ENCODE data around the gene FBXO2.

The FBXO2 gene

GRCh38 chr1:11620924-11621323 is 33.3 kb downstream of the FBXO2 start:
- TF ChIP-seq CTCF (IDR thresholded peaks at IDR 0.05; ENCODE audit: low read depth, low read length), result no peak
- no peak for DNase-seq (ENCODE audit: low read depth in 2 of 2)
- H3K4me3 ChIP-seq (replicated peaks in 1 of 2; ENCODE audit: low read depth in 2 of 2, low read length in 2 of 2), result no peak overlapping the region

- DNase-seq (ENCODE audit: low read depth in 2 of 2), result no peak
- H3K4me3 ChIP-seq (replicated peaks in 1 of 2; ENCODE audit: low read depth in 2 of 2, low read length in 2 of 2), result no peak overlapping the region
- TF ChIP-seq CTCF (IDR thresholded peaks at IDR 0.05; ENCODE audit: low read depth, low read length), result no peak
Measured at GRCh38 chr1:11620405-11620804, 33.8 kb downstream of the FBXO2 start.

- DNase-seq (ENCODE audit: low read depth in 2 of 2), result no peak
- TF ChIP-seq CTCF (IDR thresholded peaks at IDR 0.05; ENCODE audit: low read depth, low read length), result no peak
Measured at GRCh38 chr1:11617741-11618140, 36.5 kb downstream of the FBXO2 start.

GRCh38 chr1:11617314-11617713 is 36.9 kb downstream of the FBXO2 start:
- TF ChIP-seq CTCF (IDR thresholded peaks at IDR 0.05; ENCODE audit: low read depth, low read length), result no peak
- H3K4me3 ChIP-seq (replicated peaks in 1 of 2; ENCODE audit: low read depth in 2 of 2, low read length in 2 of 2), result no peak overlapping the region
- DNase-seq (ENCODE audit: low read depth in 2 of 2), result no peak

More at GRCh38 chr1:11617741-11618140, 36.5 kb downstream of the FBXO2 start:
- no peak overlapping the region for H3K4me3 ChIP-seq (replicated peaks in 1 of 2; ENCODE audit: low read depth in 2 of 2, low read length in 2 of 2)

GRCh38 chr1:11616766-11617165 is 37.5 kb downstream of the FBXO2 start:
- H3K4me3 ChIP-seq (replicated peaks in 1 of 2; ENCODE audit: low read depth in 2 of 2, low read length in 2 of 2), result no peak overlapping the region
- TF ChIP-seq CTCF (IDR thresholded peaks at IDR 0.05; ENCODE audit: low read depth, low read length), result no peak
- no peak for DNase-seq (ENCODE audit: low read depth in 2 of 2)

- TF ChIP-seq CTCF (IDR thresholded peaks at IDR 0.05; ENCODE audit: low read depth, low read length), result no peak
- no peak for DNase-seq (ENCODE audit: low read depth in 2 of 2)
- no peak overlapping the region for H3K4me3 ChIP-seq (replicated peaks in 1 of 2; ENCODE audit: low read depth in 2 of 2, low read length in 2 of 2)
Measured at GRCh38 chr1:11615090-11615489, 39.1 kb downstream of the FBXO2 start.

- no peak for DNase-seq (ENCODE audit: low read depth in 2 of 2)
- TF ChIP-seq CTCF (IDR thresholded peaks at IDR 0.05; ENCODE audit: low read depth, low read length), result no peak
- H3K4me3 ChIP-seq (replicated peaks in 1 of 2; ENCODE audit: low read depth in 2 of 2, low read length in 2 of 2), result no peak overlapping the region
Measured at GRCh38 chr1:11613347-11613746, 40.9 kb downstream of the FBXO2 start.

Measured in cardiac fibroblast (primary cell).